Transverse colon (tissue), 3 donors: ENCODE measurements around the gene AVEN.

ENCODE experiments used
- EP300 ChIP-seq: sonication (generic); formaldehyde crosslinking; IDR thresholded peaks from one replicate; pipeline ENCODE4 v1.6.1; 2017; ENCODE audit warnings: antibody characterized with exemption, low read depth
- POLR2A ChIP-seq: fragments of 450-650 bp; IDR thresholded peaks from one replicate; pipeline ENCODE4 v1.6.1; 2016; ENCODE audit warnings: antibody characterized with exemption, mild to moderate bottlenecking, moderate library complexity
- TF ChIP-seq, protein P1 (sequence below), 5 experiments: fragments of 200-600 bp in 3 of 5; fragments of 450-650 bp in 2 of 5; sonication (generic) in 3 of 5; IDR thresholded peaks; 1 replicate in 2 of 5; 2 replicates in 3 of 5; pipeline ENCODE4 v1.5.1; 2016 to 2017; ENCODE audit warnings: antibody characterized with exemption in 5 of 5, inconsistent platforms in 3 of 5, mild to moderate bottlenecking in 2 of 5, moderate library complexity in 1 of 5

GRCh38 chr15:33985287-33985686, 53.7 kb downstream of the AVEN start:
- TF ChIP-seq POLR2A: no peak
- TF ChIP-seq, protein P1, sequence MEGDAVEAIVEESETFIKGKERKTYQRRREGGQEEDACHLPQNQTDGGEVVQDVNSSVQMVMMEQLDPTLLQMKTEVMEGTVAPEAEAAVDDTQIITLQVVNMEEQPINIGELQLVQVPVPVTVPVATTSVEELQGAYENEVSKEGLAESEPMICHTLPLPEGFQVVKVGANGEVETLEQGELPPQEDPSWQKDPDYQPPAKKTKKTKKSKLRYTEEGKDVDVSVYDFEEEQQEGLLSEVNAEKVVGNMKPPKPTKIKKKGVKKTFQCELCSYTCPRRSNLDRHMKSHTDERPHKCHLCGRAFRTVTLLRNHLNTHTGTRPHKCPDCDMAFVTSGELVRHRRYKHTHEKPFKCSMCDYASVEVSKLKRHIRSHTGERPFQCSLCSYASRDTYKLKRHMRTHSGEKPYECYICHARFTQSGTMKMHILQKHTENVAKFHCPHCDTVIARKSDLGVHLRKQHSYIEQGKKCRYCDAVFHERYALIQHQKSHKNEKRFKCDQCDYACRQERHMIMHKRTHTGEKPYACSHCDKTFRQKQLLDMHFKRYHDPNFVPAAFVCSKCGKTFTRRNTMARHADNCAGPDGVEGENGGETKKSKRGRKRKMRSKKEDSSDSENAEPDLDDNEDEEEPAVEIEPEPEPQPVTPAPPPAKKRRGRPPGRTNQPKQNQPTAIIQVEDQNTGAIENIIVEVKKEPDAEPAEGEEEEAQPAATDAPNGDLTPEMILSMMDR (IDR thresholded peaks at IDR 0.05): no peak
- no peak for TF ChIP-seq EP300
